KG1 (cell line): Measurements from ENCODE around the gene LMX1A.
A peak's percentile ranks its signal among the peaks of the same experiment; 100 is the strongest.

ENCODE experiments used
- DNase-seq: peaks from one replicate; lab custom pipeline; 2025; lab: John Stamatoyannopoulos, UW

LMX1A gene

GRCh38 chr1:165355977-165356811 lies at the start of gene LMX1A:
Gene LMX1A (minus strand): TSS chr1:165356715. CDS start chr1:165355559, 1,156 bp downstream.
- no peak for DNase-seq

GRCh38 chr1:165403835-165404482 lies 47.4 kb upstream of the LMX1A start:
- no peak for DNase-seq

GRCh38 chr1:165402517-165403111 lies 46.1 kb upstream of the LMX1A start:
- DNase-seq, result no peak

- no peak for DNase-seq
Observed at GRCh38 chr1:165397944-165398343, 41.4 kb upstream of the LMX1A start.

- DNase-seq, result no peak
Observed at GRCh38 chr1:165395901-165396300, 39.4 kb upstream of the LMX1A start.

GRCh38 chr1:165395478-165395877 lies 39.0 kb upstream of the LMX1A start:
- DNase-seq, result no peak

GRCh38 chr1:165392634-165393571 lies 36.4 kb upstream of the LMX1A start:
- peak; percentile 70 for DNase-seq

- no peak for DNase-seq
Observed at GRCh38 chr1:165389609-165390008, 33.1 kb upstream of the LMX1A start.

- DNase-seq, result no peak
Observed at GRCh38 chr1:165387961-165388360, 31.4 kb upstream of the LMX1A start.

GRCh38 chr1:165387505-165387904 lies 31.0 kb upstream of the LMX1A start:
- DNase-seq, result no peak

- no peak for DNase-seq
Observed at GRCh38 chr1:165383599-165384405, 27.3 kb upstream of the LMX1A start.

- no peak for DNase-seq
Observed at GRCh38 chr1:165383067-165383466, 26.6 kb upstream of the LMX1A start.

GRCh38 chr1:165381745-165382505 lies 25.4 kb upstream of the LMX1A start:
- DNase-seq, result no peak

GRCh38 chr1:165376811-165377311 lies 20.3 kb upstream of the LMX1A start:
- DNase-seq, result no peak

- no peak for DNase-seq
Observed at GRCh38 chr1:165376041-165376810, 19.7 kb upstream of the LMX1A start.

GRCh38 chr1:165375623-165376022 lies 19.1 kb upstream of the LMX1A start:
- no peak for DNase-seq

- no peak for DNase-seq
Observed at GRCh38 chr1:165371588-165372225, 15.2 kb upstream of the LMX1A start.

- peak; percentile 32 for DNase-seq
Observed at GRCh38 chr1:165369255-165369848, 12.8 kb upstream of the LMX1A start.
